HL-60 (cell line): ENCODE data around the gene SERPINE2.
A peak's percentile ranks its signal among the peaks of the same experiment; 100 is the strongest.

Experiments used
- POLR2AphosphoS5 ChIP-seq: IDR thresholded peaks from 2 replicates; pipeline ENCODE4 v1.6.1; 2012; ENCODE audit warnings: low read depth
- TF ChIP-seq, protein P1 (sequence below): IDR thresholded peaks from one replicate; pipeline ENCODE4 v1.5.1; 2011; ENCODE audit warnings: low read length, control low read depth, inconsistent platforms; ENCODE audit not compliant: insufficient read depth
- TF ChIP-seq, protein P2 (sequence below): IDR thresholded peaks from 2 replicates; pipeline ENCODE4 v1.6.1; 2012; ENCODE audit warnings: low read depth; ENCODE audit not compliant: insufficient replicate concordance

DNA sequence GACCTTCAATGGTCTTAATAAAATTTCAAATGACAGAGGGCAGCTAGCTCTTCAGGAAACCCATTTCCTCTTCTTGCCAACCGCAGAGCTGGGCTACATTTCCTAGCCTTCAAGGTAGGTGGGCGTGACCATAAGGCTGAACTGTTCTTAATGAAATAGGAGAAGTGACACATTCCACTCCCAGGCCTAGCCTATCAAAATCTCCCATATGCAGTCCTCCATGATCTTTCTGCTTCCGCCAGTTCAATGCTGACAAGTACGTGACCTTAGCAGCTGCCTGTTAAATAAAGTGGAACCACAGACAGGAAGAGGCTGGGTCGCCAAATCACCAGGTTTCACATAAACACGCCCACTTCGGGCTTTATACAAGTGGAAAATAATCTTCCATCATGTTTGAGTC, 13.2 kb downstream of the SERPINE2 start:
- TF ChIP-seq, protein P1, sequence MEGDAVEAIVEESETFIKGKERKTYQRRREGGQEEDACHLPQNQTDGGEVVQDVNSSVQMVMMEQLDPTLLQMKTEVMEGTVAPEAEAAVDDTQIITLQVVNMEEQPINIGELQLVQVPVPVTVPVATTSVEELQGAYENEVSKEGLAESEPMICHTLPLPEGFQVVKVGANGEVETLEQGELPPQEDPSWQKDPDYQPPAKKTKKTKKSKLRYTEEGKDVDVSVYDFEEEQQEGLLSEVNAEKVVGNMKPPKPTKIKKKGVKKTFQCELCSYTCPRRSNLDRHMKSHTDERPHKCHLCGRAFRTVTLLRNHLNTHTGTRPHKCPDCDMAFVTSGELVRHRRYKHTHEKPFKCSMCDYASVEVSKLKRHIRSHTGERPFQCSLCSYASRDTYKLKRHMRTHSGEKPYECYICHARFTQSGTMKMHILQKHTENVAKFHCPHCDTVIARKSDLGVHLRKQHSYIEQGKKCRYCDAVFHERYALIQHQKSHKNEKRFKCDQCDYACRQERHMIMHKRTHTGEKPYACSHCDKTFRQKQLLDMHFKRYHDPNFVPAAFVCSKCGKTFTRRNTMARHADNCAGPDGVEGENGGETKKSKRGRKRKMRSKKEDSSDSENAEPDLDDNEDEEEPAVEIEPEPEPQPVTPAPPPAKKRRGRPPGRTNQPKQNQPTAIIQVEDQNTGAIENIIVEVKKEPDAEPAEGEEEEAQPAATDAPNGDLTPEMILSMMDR = no peak
- TF ChIP-seq, protein P2, sequence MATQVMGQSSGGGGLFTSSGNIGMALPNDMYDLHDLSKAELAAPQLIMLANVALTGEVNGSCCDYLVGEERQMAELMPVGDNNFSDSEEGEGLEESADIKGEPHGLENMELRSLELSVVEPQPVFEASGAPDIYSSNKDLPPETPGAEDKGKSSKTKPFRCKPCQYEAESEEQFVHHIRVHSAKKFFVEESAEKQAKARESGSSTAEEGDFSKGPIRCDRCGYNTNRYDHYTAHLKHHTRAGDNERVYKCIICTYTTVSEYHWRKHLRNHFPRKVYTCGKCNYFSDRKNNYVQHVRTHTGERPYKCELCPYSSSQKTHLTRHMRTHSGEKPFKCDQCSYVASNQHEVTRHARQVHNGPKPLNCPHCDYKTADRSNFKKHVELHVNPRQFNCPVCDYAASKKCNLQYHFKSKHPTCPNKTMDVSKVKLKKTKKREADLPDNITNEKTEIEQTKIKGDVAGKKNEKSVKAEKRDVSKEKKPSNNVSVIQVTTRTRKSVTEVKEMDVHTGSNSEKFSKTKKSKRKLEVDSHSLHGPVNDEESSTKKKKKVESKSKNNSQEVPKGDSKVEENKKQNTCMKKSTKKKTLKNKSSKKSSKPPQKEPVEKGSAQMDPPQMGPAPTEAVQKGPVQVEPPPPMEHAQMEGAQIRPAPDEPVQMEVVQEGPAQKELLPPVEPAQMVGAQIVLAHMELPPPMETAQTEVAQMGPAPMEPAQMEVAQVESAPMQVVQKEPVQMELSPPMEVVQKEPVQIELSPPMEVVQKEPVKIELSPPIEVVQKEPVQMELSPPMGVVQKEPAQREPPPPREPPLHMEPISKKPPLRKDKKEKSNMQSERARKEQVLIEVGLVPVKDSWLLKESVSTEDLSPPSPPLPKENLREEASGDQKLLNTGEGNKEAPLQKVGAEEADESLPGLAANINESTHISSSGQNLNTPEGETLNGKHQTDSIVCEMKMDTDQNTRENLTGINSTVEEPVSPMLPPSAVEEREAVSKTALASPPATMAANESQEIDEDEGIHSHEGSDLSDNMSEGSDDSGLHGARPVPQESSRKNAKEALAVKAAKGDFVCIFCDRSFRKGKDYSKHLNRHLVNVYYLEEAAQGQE = no peak
- peak; percentile 58 for TF ChIP-seq POLR2AphosphoS5
